HEK293 (cell line): ENCODE data around the gene EML1.

Experiments
- CTCF ChIP-seq: fragments of 450-650 bp; formaldehyde crosslinking; IDR thresholded peaks from 2 replicates; pipeline ENCODE4 v1.5.1; 2016; ENCODE audit warnings: missing biosample characterization, missing genetic modification characterization
- GLI4 ChIP-seq: fragments of 450-650 bp; formaldehyde crosslinking; IDR thresholded peaks from 2 replicates; pipeline ENCODE4 v1.5.1; 2016; ENCODE audit warnings: missing biosample characterization, missing genetic modification characterization
- HOXA7 ChIP-seq: sonication (generic); formaldehyde crosslinking; IDR thresholded peaks from 2 replicates; pipeline ENCODE4 v1.8.1; 2022; ENCODE audit warnings: missing genetic modification reagents, borderline replicate concordance
- YY2 ChIP-seq: fragments of 450-650 bp; formaldehyde crosslinking; IDR thresholded peaks from 2 replicates; pipeline ENCODE4 v1.5.1; 2016; ENCODE audit warnings: missing biosample characterization, missing genetic modification characterization
- ZBTB21 ChIP-seq: fragments of 450-650 bp; formaldehyde crosslinking; IDR thresholded peaks from 2 replicates; pipeline ENCODE4 v1.5.1; 2017; ENCODE audit warnings: missing biosample characterization, missing genetic modification characterization
- ZNF114 ChIP-seq: fragments of 450-650 bp; formaldehyde crosslinking; IDR thresholded peaks from 2 replicates; pipeline ENCODE4 v1.5.0; 2017; ENCODE audit warnings: missing biosample characterization, missing genetic modification characterization
- ZNF23 ChIP-seq: fragments of 450-650 bp; formaldehyde crosslinking; IDR thresholded peaks from 2 replicates; pipeline ENCODE4 v1.5.1; 2016; ENCODE audit warnings: missing biosample characterization, missing genetic modification characterization, borderline replicate concordance
- ZNF26 ChIP-seq: fragments of 450-650 bp; formaldehyde crosslinking; IDR thresholded peaks from 2 replicates; pipeline ENCODE4 v1.5.1; 2016; ENCODE audit warnings: missing biosample characterization, missing genetic modification characterization
- ZNF549 ChIP-seq: fragments of 450-650 bp; IDR thresholded peaks from 2 replicates; pipeline ENCODE4 v1.5.1; 2018; ENCODE audit warnings: missing biosample characterization, missing genetic modification characterization, mild to moderate bottlenecking, inconsistent platforms, moderate library complexity
- ZNF571 ChIP-seq: fragments of 450-650 bp; formaldehyde crosslinking; IDR thresholded peaks from 2 replicates; pipeline ENCODE4 v1.5.0; 2017; ENCODE audit warnings: missing biosample characterization, missing genetic modification characterization
- TF ChIP-seq, protein P1 (sequence below): fragments of 450-650 bp; formaldehyde crosslinking; IDR thresholded peaks from 2 replicates; pipeline ENCODE4 v1.5.1; 2017; ENCODE audit warnings: missing biosample characterization, missing genetic modification characterization
- TF ChIP-seq, protein P2 (sequence below): fragments of 450-650 bp; formaldehyde crosslinking; IDR thresholded peaks from 2 replicates; pipeline ENCODE4 v1.5.1; 2016; ENCODE audit warnings: missing biosample characterization, missing genetic modification characterization
- TF ChIP-seq, protein P3 (sequence below): fragments of 450-650 bp; formaldehyde crosslinking; IDR thresholded peaks from 2 replicates; pipeline ENCODE4 v1.5.1; 2016; ENCODE audit warnings: missing biosample characterization, missing genetic modification characterization, borderline replicate concordance
- TF ChIP-seq, protein P4 (sequence below): fragments of 450-650 bp; formaldehyde crosslinking; IDR thresholded peaks from 2 replicates; pipeline ENCODE4 v1.5.1; 2016; ENCODE audit warnings: missing biosample characterization, missing genetic modification characterization, low read depth

- TF ChIP-seq HOXA7: no peak
- TF ChIP-seq, protein P1, sequence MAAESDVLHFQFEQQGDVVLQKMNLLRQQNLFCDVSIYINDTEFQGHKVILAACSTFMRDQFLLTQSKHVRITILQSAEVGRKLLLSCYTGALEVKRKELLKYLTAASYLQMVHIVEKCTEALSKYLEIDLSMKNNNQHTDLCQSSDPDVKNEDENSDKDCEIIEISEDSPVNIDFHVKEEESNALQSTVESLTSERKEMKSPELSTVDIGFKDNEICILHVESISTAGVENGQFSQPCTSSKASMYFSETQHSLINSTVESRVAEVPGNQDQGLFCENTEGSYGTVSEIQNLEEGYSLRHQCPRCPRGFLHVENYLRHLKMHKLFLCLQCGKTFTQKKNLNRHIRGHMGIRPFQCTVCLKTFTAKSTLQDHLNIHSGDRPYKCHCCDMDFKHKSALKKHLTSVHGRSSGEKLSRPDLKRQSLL: no peak
- TF ChIP-seq CTCF (tag by site-specific recombination): no peak
- TF ChIP-seq, protein P2, sequence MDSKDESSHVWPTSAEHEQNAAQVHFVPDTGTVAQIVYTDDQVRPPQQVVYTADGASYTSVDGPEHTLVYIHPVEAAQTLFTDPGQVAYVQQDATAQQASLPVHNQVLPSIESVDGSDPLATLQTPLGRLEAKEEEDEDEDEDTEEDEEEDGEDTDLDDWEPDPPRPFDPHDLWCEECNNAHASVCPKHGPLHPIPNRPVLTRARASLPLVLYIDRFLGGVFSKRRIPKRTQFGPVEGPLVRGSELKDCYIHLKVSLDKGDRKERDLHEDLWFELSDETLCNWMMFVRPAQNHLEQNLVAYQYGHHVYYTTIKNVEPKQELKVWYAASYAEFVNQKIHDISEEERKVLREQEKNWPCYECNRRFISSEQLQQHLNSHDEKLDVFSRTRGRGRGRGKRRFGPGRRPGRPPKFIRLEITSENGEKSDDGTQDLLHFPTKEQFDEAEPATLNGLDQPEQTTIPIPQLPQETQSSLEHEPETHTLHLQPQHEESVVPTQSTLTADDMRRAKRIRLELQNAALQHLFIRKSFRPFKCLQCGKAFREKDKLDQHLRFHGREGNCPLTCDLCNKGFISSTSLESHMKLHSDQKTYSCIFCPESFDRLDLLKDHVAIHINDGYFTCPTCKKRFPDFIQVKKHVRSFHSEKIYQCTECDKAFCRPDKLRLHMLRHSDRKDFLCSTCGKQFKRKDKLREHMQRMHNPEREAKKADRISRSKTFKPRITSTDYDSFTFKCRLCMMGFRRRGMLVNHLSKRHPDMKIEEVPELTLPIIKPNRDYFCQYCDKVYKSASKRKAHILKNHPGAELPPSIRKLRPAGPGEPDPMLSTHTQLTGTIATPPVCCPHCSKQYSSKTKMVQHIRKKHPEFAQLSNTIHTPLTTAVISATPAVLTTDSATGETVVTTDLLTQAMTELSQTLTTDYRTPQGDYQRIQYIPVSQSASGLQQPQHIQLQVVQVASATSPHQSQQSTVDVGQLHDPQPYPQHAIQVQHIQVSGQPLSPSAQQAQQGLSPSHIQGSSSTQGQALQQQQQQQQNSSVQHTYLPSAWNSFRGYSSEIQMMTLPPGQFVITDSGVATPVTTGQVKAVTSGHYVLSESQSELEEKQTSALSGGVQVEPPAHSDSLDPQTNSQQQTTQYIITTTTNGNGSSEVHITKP (tag by site-specific recombination): no peak
- TF ChIP-seq ZBTB21: no peak
- TF ChIP-seq ZNF571 (tag by site-specific recombination): no peak
- no peak for TF ChIP-seq YY2 (tag by site-specific recombination)
- TF ChIP-seq, protein P3, sequence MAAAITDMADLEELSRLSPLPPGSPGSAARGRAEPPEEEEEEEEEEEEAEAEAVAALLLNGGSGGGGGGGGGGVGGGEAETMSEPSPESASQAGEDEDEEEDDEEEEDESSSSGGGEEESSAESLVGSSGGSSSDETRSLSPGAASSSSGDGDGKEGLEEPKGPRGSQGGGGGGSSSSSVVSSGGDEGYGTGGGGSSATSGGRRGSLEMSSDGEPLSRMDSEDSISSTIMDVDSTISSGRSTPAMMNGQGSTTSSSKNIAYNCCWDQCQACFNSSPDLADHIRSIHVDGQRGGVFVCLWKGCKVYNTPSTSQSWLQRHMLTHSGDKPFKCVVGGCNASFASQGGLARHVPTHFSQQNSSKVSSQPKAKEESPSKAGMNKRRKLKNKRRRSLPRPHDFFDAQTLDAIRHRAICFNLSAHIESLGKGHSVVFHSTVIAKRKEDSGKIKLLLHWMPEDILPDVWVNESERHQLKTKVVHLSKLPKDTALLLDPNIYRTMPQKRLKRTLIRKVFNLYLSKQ: no peak
- no peak for TF ChIP-seq ZNF549
- TF ChIP-seq ZNF26 (tag by site-specific recombination): no peak
- TF ChIP-seq ZNF114 (tag by site-specific recombination): no peak
- TF ChIP-seq, protein P4, sequence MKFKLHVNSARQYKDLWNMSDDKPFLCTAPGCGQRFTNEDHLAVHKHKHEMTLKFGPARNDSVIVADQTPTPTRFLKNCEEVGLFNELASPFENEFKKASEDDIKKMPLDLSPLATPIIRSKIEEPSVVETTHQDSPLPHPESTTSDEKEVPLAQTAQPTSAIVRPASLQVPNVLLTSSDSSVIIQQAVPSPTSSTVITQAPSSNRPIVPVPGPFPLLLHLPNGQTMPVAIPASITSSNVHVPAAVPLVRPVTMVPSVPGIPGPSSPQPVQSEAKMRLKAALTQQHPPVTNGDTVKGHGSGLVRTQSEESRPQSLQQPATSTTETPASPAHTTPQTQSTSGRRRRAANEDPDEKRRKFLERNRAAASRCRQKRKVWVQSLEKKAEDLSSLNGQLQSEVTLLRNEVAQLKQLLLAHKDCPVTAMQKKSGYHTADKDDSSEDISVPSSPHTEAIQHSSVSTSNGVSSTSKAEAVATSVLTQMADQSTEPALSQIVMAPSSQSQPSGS: no peak
- TF ChIP-seq GLI4 (tag by site-specific recombination): no peak
- TF ChIP-seq ZNF23 (tag by site-specific recombination): no peak
Observed at GRCh38 chr14:99790978-99791376, 2.2 kb upstream of the EML1 start.
